SK-N-MC (cell line): ENCODE measurements around the gene MICA.
A peak's percentile ranks its signal among the peaks of the same experiment; 100 is the strongest.
"Not testable (repeated sequence)": the region's sequence is repeated elsewhere in the genome, so short reads cannot be mapped to it uniquely, and the experiment has no call there.

Source experiments
- DNase-seq: peaks from one replicate; pipeline ENCODE4 v3.0.0-alpha.2; 2011; ENCODE audit warnings: low read depth, low spot score
- H3K27ac ChIP-seq: fragments of 200-600 bp; sonication (generic); 2 replicates; pipeline ENCODE4 v1.5.1; 2016; ENCODE audit warnings: mixed run types
- H3K36me3 ChIP-seq: fragments of 200-600 bp; sonication (generic); 2 replicates; pipeline ENCODE4 v1.6.1; 2017; ENCODE audit warnings: antibody characterized with exemption, low read length, mixed read lengths; ENCODE audit not compliant: insufficient read depth
- H3K4me3 ChIP-seq: fragments of 200-600 bp; sonication (generic); 2 replicates; pipeline ENCODE4 v1.5.1; 2016
- H3K9ac ChIP-seq: fragments of 200-600 bp; sonication (generic); 2 replicates; pipeline ENCODE4 v1.8.0; 2017; ENCODE audit warnings: mixed run types, mixed read lengths; ENCODE audit not compliant: insufficient read length
- H3K9me3 ChIP-seq: fragments of 200-600 bp; sonication (generic); 2 replicates; pipeline ENCODE4 v1.6.1; 2017; ENCODE audit warnings: low read depth, mild to moderate bottlenecking, antibody characterized with exemption, low read length, moderate library complexity, mixed read lengths
- EZH2 ChIP-seq: fragments of 200-600 bp; sonication (generic); IDR thresholded peaks from one replicate; pipeline ENCODE4 v1.6.1; 2017; ENCODE audit warnings: antibody characterized with exemption
- FOXP2 ChIP-seq: optimal IDR thresholded peaks from 2 replicates; pipeline ENCODE3; 2011; ENCODE audit warnings: mild to moderate bottlenecking, moderate library complexity; ENCODE audit not compliant: insufficient read depth; ENCODE audit errors: extremely low read length, control extremely low read depth
- POLR2AphosphoS5 ChIP-seq: IDR thresholded peaks from 2 replicates; pipeline ENCODE4 v1.6.1; 2012; ENCODE audit warnings: mild to moderate bottlenecking, low read depth, low read length, borderline replicate concordance

Gene MICA

GRCh38 chr6:31359581-31359980 lies 43.8 kb upstream of the MICA start:
- no peaks in the 10 kb centered on the region for H3K9me3 ChIP-seq
- H3K27ac ChIP-seq = no peak overlapping the region
- no peak for DNase-seq
- no peak overlapping the region for H3K4me3 ChIP-seq
- no peak for TF ChIP-seq POLR2AphosphoS5
- TF ChIP-seq FOXP2 = no peak
- no peak for TF ChIP-seq EZH2
- H3K9ac ChIP-seq = no peak overlapping the region
- no peaks in the 10 kb centered on the region for H3K36me3 ChIP-seq

GRCh38 chr6:31362751-31363150 lies 40.6 kb upstream of the MICA start:
- no peak for DNase-seq
- Histone ChIP-seq H3K9me3 (no peaks in the 10 kb centered on the region), H3K36me3 (no peaks in the 10 kb centered on the region), H3K27ac (no peak overlapping the region), H3K4me3 (no peak overlapping the region), H3K9ac (no peak overlapping the region)
- TF ChIP-seq EZH2 (no peak), POLR2AphosphoS5 (no peak), FOXP2 (no peak)

- no peaks in the 10 kb centered on the region for H3K9me3 ChIP-seq
- no peak overlapping the region for H3K27ac ChIP-seq
- DNase-seq = no peak
- H3K4me3 ChIP-seq = no peak overlapping the region
- TF ChIP-seq EZH2 (no peak), POLR2AphosphoS5 (no peak), FOXP2 (no peak)
- H3K36me3 ChIP-seq = no peaks in the 10 kb centered on the region
- H3K9ac ChIP-seq = no peak overlapping the region
These were observed 39.6 kb upstream of the MICA start for GRCh38 chr6:31363811-31364210.

- TF ChIP-seq POLR2AphosphoS5 (no peak), FOXP2 (no peak), EZH2 (no peak)
- Histone ChIP-seq H3K36me3 (no peaks in the 10 kb centered on the region), H3K27ac (no peak overlapping the region), H3K4me3 (no peak overlapping the region), H3K9me3 (no peaks in the 10 kb centered on the region), H3K9ac (no peak overlapping the region)
- no peak for DNase-seq
These were observed 37.5 kb upstream of the MICA start for GRCh38 chr6:31365864-31366263.

- Histone ChIP-seq H3K36me3 (no peaks in the 10 kb centered on the region), H3K9me3 (no peaks in the 10 kb centered on the region), H3K9ac (no peak overlapping the region), H3K4me3 (peak overlapping the region; percentile 60), H3K27ac (no peak overlapping the region)
- peak; percentile 45 for DNase-seq
- TF ChIP-seq EZH2 (no peak), POLR2AphosphoS5 (no peak), FOXP2 (no peak)
These were observed 36.5 kb upstream of the MICA start for GRCh38 chr6:31366693-31367470.

GRCh38 chr6:31368461-31368860 lies 34.9 kb upstream of the MICA start:
- no peak for DNase-seq
- TF ChIP-seq FOXP2 = no peak
- H3K36me3 ChIP-seq = no peaks in the 10 kb centered on the region
- H3K4me3 ChIP-seq = no peak overlapping the region
- no peak overlapping the region for H3K9ac ChIP-seq
- H3K9me3 ChIP-seq = no peaks in the 10 kb centered on the region
- H3K27ac ChIP-seq = no peak overlapping the region

- not testable (repeated sequence) for DNase-seq, H3K9me3 ChIP-seq, H3K27ac ChIP-seq, H3K4me3 ChIP-seq, H3K9ac ChIP-seq, H3K36me3 ChIP-seq
These were observed 29.3 kb upstream of the MICA start for GRCh38 chr6:31374118-31374517.

- no peak for TF ChIP-seq POLR2AphosphoS5
- TF ChIP-seq EZH2 = no peak
- TF ChIP-seq FOXP2 = no peak
- H3K4me3 ChIP-seq = no peak overlapping the region
- H3K9me3 ChIP-seq = no peaks in the 10 kb centered on the region
- H3K27ac ChIP-seq = no peak overlapping the region
- no peaks in the 10 kb centered on the region for H3K36me3 ChIP-seq
- no peak for DNase-seq
- no peak overlapping the region for H3K9ac ChIP-seq
These were observed 27.7 kb upstream of the MICA start for GRCh38 chr6:31375699-31376098.

GRCh38 chr6:31377029-31377428 lies 26.4 kb upstream of the MICA start:
- TF ChIP-seq POLR2AphosphoS5 = no peak
- no peak for TF ChIP-seq FOXP2
- TF ChIP-seq EZH2 = no peak
- H3K4me3 ChIP-seq = no peak overlapping the region
- no peak overlapping the region for H3K9ac ChIP-seq
- H3K36me3 ChIP-seq = no peaks in the 10 kb centered on the region
- no peak for DNase-seq
- no peak overlapping the region for H3K27ac ChIP-seq
- no peaks in the 10 kb centered on the region for H3K9me3 ChIP-seq
